ENCODE measurements around the gene USP27X.

DNA sequence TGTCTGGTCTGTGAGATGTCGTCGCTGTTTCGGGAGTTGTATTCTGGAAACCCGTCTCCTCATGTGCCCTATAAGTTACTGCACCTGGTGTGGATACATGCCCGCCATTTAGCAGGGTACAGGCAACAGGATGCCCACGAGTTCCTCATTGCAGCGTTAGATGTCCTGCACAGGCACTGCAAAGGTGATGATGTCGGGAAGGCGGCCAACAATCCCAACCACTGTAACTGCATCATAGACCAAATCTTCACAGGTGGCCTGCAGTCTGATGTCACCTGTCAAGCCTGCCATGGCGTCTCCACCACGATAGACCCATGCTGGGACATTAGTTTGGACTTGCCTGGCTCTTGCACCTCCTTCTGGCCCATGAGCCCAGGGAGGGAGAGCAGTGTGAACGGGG lies 1.4 kb downstream of the USP27X start:
- TF ChIP-seq, protein P1, sequence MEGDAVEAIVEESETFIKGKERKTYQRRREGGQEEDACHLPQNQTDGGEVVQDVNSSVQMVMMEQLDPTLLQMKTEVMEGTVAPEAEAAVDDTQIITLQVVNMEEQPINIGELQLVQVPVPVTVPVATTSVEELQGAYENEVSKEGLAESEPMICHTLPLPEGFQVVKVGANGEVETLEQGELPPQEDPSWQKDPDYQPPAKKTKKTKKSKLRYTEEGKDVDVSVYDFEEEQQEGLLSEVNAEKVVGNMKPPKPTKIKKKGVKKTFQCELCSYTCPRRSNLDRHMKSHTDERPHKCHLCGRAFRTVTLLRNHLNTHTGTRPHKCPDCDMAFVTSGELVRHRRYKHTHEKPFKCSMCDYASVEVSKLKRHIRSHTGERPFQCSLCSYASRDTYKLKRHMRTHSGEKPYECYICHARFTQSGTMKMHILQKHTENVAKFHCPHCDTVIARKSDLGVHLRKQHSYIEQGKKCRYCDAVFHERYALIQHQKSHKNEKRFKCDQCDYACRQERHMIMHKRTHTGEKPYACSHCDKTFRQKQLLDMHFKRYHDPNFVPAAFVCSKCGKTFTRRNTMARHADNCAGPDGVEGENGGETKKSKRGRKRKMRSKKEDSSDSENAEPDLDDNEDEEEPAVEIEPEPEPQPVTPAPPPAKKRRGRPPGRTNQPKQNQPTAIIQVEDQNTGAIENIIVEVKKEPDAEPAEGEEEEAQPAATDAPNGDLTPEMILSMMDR (IDR thresholded peaks at IDR 0.05): no peak
- TF ChIP-seq POLR2A (IDR thresholded peaks at IDR 0.05): no peak
- TF ChIP-seq POLR2AphosphoS5 (IDR thresholded peaks at IDR 0.05): no peak
